Renal cortex interstitium (tissue), 11 donors: ENCODE measurements around the gene CDK5RAP2. TPM values are rescaled to one million over a fixed set of nuclear protein-coding genes. Genes with fewer than 3 reads are reported as not detected.
A peak's percentile ranks its signal among the peaks of the same experiment; 100 is the strongest.

Experiments
- DNase-seq, 11 donors: peaks; one replicate each; pipeline ENCODE4 v3.0.0-alpha.2; 2013; ENCODE audit warnings: low read depth in 9 of 11, low spot score in 4 of 11; ENCODE audit errors: extremely low read depth in 1 of 11
- polyA plus RNA-seq, 3 donors: library from polyadenylated mRNA; unstranded; fragments of 120-200 nt; gene quantifications; one replicate each; pipeline ENCODE4 v1.2.1, GENCODE V29; 2013; ENCODE audit not compliant: insufficient read length in 3 of 3

The CDK5RAP2 gene
- polyA plus RNA-seq, 3 donors, result 57.9 to 66.9 (median 61.8) TPM

DNA sequence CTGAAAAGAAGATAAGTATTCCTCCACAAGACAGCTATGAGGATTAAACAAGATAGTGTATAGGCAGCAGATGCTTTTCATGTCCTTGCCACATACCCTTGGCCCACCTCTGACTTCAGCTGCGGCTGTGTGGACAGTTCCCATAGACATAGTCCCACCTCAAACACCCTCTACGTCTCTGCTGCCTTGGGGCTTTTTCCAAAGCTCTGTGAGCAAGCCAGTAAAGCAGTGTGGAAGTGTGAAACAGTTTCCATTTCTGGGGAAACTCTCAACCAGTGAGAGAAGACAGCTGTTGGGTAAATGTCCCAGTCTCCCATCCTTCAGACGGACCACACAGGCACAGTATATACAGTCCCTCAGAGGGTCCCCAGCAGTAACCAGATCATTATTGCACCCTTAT is 125.5 kb downstream of the CDK5RAP2 start:
- DNase-seq, result peak in 5 of 11 donors; percentile 7 to 35 (median 23)

DNA sequence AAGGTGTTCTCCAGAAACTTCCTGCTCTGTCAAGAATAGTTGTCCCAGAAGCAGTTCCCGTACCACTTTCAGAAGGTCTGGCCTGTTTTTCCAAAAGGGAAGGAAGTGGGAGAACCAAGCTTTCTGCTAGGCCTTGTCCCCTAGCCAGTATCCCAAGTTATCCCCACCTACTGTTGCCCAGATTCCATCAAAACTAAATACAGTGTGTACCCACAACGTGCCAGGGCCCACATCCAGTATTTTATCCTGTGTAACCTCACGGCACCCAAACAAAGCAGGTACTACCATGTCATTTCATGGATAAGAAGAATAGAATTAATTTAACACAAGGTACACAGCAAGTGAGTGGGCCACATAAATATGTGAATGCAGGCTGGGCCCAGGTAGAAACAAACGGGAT is 126.2 kb downstream of the CDK5RAP2 start:
- no peak for DNase-seq

DNA sequence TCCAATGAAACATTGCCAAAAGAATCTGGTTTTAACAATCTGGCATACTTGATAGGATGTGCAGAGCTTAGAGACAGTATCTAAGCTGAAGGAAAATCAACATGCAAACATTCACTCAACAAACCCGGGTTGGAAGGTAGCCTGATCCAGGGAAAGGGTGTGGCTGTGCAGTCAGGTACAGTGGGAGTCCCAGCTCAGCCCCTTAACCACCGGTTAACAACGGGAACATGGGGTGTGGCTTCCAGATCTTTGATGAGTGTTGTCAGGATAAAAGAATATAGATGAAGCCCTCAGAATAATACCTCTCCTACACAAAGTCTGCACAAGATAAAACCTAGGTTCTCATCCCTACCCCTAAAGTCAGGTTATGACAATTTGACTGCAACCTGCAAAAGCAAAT is 127.3 kb downstream of the CDK5RAP2 start:
- no peak for DNase-seq

DNA sequence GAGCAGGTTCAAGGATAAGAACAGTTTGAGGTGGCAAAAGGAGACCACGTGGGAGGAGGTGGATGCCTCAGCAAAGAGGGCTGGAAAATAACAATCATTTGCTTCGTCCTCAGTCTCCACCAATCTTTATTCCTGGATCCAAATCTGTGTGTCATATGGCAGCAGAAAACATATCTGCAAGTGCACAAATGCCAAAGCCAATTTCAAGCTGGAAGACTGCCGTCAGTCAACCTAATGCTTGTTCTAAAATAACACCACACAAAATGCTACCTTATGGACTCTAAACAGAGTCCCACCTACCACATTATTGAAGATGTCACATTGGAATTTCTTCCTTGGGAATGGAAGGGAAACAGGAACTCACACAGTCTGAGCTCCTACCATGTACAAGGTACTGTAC is 129.1 kb downstream of the CDK5RAP2 start:
- DNase-seq, result no peak

DNA sequence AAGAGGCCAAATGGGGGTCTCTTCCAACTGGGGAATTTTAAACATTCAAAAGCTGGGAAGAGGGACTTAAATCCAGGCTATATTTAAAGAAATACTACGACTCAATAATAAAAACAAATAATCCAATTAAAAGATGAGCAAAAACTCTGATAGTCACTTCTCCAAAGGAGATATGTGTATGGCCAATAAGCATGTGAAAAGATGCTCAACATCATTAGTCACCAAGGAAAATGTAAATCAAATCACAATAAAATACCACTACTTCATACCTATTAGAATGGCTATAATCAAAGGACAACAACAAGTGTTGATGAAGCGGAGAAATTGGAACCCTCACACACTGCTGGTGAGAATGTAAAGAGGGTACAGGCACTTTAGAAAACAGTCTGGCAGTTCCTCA is 130.4 kb downstream of the CDK5RAP2 start:
- DNase-seq, result no peak

GRCh38 chr9:120447959-120448500 is 131.9 kb downstream of the CDK5RAP2 start:
- DNase-seq, result no peak

DNA sequence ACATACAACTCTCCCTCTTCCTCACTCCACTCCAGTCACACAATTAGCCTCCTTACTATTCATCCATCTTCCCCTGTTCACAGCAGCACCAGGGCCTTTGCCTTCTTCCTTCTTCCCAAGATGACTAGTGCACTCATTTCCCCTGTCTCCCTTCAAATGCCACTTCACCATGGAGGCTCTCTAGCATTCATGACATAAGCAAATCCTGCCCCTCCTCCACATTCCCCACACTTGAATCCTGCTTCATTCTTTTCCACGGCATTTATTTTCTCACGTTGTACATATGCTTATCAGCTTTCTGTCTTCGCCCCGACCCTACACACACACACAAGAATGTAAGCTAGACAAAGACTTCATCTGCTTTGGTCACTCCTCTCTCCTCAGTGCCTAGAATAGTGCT is 133.3 kb downstream of the CDK5RAP2 start:
- no peak for DNase-seq

DNA sequence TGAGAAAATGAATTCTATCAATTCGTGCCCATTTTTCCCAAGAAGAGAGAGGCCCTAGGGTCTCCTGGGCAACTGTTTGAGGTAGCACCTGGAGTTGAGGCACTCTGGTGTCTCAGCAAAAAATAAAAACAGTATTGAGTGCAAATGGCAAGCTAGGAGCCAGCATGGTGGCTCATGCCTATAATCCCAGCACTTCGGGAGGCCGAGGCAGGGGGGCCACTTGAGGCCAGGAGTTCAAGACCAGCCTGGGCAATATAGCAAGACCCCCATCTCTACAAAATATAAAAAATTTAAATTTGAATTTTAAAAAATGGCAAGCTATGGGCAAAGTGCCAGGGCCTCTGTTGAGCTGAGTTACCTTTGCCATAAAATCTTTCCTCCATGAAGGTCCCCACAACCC is 136.0 kb downstream of the CDK5RAP2 start:
- no peak for DNase-seq

GRCh38 chr9:120443489-120443888 is 136.5 kb downstream of the CDK5RAP2 start:
- DNase-seq, result peak in 1 of 11 donors; percentile 12

DNA sequence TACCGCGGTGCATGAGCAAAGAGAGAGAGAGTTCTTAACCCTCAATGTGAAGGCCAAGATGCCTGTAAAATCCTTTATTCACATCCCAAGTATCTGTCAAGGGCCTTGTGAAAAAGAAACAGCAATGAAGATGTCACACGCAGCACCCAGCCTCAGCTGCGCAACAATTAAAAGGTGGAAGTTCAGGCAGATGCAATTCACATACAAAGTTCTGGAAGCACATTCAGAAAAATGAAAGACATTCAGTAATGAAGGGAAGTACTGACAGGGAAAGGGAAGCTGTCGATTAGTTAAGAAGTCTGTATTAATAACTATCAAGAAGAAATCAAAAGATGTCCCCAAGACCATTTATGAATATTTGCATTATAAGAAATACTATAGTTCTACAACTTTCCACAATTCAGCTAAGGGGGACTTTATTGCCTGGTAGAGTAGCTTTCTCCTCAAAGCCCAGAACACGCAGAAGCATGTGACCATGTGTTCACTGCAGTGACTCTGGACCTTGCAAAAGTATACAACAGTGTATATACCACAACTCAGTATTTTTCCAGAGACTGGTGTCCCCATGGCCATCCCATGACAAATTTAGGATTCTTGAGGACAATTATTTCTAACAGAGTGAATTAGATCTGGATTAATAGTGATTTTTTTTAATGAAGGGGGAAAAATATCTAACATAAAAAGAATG is 137.5 kb downstream of the CDK5RAP2 start:
- no peak for DNase-seq

GRCh38 chr9:120441426-120442307 is 138.3 kb downstream of the CDK5RAP2 start:
- DNase-seq, result no peak

- no peak for DNase-seq
Observed at GRCh38 chr9:120440791-120441190, 139.2 kb downstream of the CDK5RAP2 start.

GRCh38 chr9:120439926-120440325 is 140.0 kb downstream of the CDK5RAP2 start:
- DNase-seq, result no peak

GRCh38 chr9:120438836-120439546 is 141.0 kb downstream of the CDK5RAP2 start:
- DNase-seq, result no peak

DNA sequence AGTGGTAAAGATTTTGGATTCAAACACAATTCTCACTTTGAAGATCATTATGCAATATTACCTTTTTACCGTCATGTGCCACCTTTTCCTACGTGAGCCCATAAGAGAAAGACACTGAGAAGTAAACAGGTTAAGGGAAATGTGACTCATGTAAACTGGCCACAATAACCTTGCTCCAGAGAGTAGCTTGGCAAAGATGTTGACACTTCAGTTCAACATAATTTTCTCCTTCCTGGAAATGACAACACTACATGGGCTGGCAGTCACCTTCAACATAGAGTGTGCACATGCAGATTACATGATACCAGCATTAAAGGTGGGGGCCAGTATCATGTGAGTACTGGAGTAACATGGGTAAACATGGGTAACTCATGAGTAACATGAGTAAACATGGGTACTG is 141.9 kb downstream of the CDK5RAP2 start:
- no peak for DNase-seq

- DNase-seq, result no peak
Observed at GRCh38 chr9:120436983-120437475, 142.9 kb downstream of the CDK5RAP2 start.

DNA sequence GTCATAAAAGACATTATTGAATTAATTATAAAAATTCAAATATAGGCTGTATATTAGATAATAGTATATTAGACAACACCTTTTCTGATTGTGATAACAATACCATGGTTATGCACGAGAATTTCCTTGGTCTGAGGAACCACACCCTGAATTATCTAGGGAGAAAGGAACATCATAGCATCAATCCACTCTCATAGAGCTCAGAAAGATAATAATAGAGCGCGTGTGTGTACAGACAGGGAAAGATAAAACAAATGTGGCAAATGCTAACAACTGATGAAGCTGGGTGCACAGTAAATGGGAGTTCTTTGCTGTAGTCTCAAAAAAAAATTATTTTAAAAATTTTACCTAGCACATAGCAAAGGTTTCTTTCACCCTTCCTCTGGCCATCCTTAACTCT is 143.5 kb downstream of the CDK5RAP2 start:
- no peak for DNase-seq

DNA sequence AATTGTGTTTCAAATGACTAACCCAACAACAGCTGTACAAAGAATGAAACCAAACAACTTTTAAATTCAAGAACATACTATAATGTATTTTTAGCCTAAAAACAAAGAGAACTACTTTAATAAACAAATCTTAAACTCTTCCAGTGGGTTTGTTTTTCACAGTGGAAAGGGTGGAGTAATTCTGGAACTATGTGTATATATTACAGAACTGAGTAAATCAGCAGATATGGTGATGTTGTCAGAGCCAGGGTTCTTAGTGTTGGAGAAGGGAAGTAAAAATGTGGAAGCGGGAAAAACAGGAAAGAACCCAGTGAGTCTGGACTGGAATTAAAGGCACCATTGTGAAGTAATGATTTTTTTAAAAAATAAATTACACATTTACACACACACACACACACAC is 144.9 kb downstream of the CDK5RAP2 start:
- no peak for DNase-seq

GRCh38 chr9:120434532-120434931 is 145.4 kb downstream of the CDK5RAP2 start:
- DNase-seq, result no peak
